ENCODE data around the gene MED13L. TPM values are rescaled to one million over a fixed set of nuclear protein-coding genes. Genes with fewer than 3 reads are reported as not detected.

Gene MED13L
- total RNA-seq, 1 donor from 2014 or later: 169 TPM

DNA sequence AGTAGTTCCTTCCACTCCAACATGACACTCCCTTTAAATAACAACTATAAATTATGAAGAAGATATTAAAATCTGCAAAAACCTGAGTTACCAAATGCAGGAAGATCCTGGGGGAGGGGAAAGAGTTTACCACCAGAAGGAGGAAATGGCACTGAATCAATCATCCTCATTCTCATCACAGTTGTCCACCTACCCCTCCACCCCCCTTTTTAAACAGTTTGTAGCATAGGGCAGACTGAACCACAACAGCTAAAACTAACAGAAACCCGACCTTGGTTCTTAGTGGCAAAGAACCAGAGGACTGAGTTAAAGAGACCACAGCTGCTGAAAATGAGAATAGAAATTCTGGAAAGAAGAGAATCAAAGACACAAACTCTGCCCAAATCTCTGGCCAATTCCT lies 189.5 kb downstream of the MED13L start:
- no peak for DNase-seq

DNA sequence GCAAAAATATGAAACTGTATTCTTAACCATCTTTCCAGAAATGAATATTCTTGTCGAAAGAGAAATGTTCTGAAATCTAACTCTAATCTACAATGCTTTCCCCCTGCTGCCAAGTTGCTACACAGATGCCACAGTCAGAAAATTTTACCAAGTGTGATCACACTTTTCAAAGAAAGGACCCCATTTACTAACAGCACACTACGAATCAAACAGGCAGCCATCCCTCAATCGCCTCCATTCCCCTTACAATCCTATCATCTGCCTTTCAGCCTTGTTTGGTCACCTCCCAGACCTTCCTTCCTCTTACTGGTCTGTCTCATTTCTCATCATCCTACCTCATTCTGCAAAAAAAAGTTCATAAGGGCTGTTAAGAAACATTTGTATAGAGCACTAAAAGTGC lies 190.1 kb downstream of the MED13L start:
- DNase-seq: no peak

DNA sequence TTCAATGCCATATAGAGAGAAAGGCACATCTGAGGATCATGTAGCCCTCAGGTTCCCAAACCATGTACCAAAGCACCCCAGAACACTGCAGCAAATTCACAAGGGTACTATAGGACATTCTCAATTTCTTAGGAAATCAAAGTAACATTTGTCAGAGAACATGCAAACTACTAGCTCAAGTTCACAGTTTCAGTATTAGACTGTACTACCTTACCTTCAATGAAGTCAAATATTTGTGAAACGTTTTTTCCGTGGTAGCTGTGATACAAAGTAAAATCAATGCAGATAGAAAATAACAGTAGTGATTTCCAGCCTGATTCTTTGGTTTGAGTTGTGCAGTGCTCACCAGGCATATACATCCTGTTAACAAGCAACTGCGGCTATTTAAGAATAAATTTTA lies 197.1 kb downstream of the MED13L start:
- DNase-seq: no peak

DNA sequence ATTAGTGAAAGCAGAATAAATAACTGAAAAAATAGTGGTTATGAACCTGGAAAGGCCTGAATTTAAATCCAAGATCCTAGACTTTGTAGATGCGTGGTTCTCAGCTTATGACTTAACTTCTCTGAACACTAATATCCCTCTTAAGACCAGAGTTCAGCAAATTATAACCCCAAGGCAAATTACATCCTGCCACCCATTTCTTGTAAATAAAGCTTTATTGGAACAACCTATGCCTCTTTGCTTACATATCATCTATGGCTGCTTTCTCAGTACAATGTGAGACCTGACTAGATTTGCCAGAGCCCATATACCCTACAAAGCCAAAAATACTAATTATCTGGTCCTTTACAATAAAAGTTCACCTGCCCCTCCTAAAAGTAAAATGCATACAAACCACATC lies 199.1 kb downstream of the MED13L start:
- DNase-seq: no peak

DNA sequence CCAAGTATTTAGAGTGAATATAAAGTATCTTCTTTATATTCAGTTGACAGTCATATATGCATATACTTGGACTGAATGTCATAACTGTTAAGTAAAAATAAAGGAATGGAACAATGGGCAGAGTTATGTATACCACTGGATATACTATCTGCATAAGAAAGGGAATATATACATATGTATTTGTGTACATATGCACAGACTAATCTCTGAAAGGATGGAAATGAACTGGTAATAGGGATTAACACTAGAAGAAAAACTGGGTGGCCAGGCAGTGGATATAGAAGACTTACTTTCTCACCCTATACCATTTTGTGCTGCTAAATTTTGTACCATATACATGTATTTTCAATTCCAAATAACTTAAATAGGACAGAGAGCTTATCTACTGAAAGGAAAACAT lies 200.1 kb downstream of the MED13L start:
- no peak for DNase-seq

DNA sequence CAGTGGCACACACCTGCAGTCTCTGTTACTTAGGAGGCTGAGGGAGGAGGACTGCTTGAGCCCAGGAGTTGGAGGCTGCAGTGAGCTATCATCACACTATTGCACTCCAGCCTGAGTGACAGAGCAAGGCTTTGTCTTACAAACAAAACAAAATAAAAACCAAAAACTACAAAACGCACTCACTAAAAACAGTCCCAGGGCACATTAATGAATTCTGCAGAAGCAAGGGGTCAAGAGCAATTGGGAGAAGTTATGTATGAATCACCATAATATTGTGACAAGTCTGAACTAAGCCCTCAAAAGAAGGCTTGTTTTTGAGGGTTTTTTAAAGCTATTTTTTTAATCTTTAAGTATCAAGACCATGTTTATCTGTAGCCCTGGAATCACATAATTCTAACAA lies 201.1 kb downstream of the MED13L start:
- DNase-seq: no peak

DNA sequence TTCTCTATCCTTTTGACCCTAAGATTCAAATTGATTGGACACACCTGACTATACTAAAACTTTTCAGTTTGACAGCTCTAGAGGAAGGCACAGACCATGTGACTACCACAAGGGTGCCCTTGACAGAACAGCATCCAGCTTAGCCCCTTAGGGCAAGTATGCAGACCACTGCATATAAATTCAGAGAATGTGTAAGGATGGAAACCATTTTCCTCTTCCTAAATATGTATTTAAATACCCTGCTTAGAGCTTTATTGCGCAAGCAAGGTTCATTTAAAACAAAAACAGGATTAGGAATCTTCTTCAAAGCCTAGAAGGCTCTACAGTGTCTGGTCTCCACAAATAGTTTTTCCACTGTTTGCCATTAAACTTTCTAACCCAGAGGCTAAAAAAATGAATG lies 202.8 kb downstream of the MED13L start:
- no peak for DNase-seq

DNA sequence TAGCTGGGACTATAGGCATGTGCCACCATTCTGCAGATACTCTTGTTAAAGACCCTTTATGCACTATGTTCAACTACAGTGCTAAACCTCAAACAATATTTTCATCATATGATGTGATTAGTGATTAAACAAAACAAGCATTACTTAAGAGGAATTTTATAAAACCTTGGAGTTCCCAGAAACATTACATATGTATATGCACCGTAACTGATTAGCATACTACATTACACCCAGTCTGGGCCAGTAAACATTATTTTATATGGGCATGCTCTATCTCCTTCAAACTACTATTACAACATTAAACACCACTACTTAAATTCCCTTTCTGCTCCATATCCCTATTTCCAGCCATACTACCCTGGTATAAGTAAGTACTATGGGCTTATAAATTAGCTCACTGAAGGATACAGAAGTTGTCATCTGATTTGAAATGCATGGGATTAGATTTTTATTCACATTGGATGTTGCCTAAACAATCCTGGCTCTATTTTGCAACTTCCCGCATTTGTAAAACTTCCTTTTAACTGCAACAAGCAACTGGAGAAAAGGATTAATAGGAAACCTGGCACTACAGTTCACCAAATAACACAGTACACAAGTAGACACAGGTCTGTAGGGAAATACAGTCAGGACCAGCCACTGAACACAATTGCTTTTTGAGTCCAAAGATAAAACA lies 205.8 kb downstream of the MED13L start:
- DNase-seq: no peak

DNA sequence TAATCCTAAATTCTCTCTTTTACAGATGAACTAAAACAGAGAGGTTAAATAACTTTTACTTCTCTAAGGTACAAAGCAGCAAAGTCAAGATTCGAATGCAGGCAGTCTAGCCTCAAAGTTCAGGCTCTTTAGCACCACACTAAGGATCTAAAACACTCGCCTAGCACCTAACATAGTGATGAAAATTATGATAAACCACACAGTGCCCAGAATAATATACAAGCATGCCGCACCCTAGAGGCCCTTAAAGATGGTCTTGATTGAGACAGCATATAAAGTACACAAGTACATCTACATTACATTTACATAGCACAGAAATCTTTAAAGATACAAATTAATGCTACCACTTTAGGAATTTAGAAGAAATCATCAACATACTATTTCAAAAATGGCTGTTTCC lies 207.0 kb downstream of the MED13L start:
- no peak for DNase-seq

DNA sequence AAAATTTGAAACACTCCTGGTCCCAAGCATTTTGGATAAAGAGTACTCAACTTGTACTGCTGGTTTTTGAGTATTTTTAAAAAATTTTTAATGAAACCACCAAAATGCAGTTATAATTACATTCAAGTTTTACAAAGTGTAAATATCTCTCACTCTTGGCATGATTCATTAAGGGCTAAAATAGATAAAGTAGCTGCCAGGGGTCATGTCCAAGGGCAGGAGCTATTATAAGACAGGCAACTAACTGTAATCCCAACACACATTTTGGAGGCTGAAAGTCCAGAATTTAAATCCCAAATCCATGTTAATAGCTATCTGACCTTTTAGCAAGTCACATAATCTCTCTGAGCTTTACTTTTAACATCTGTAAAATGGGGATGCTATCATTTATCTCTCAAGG lies 207.6 kb downstream of the MED13L start:
- no peak for DNase-seq

DNA sequence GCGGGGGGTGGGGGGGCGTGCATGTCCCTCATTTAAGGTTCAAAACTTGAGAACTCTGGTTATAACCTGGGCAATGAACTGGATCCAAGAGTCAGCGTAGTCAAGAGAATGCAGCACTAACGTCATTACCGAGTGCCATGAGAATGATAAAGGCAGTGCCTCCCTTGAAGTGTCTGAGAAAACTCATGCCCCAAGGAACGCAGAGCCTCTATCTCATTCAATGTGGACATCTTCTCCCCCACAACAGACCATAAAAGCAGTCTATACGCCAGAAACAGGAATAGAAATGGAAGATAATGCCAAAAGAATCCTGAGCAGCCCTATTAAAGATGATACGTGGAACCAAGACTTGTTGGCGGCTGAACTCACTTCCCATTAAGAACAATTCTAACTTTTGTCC lies 208.6 kb downstream of the MED13L start:
- no peak for DNase-seq

DNA sequence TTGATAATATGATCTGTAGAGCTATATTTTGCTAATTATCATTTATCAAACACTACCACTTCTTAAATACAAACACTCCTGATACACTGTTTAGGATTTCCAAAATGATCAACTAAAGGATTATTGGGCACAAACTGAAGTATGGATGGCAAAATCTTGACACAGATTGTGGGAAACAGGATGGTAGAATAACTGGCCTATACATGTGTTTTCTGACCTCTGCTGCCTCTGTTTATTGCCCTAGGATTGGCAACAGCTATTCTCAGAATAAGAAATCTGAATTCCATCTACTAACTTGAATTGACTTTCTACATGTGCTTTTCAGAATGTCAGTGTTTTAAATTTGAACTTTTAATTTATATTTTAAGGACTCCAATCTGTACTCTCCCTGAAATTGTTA lies 209.1 kb downstream of the MED13L start:
- DNase-seq: no peak

DNA sequence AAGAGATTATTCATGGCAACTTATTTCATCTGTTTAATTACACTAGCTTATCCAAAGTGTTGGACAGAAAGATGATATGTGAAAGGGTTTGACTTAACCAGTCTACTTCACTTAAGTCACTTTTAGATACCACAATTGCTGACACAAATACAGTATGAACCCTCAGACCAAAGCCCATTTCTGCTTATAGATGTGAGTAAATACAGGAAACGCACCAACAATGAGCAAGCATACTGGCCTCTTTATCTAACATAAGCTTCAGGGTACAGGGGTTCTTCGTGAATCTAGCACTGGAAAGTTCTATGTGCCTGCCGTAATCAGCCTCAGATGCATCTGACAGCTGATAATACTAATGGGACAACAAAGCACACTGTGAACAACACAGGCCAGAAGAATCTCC lies 209.6 kb downstream of the MED13L start:
- DNase-seq: no peak

DNA sequence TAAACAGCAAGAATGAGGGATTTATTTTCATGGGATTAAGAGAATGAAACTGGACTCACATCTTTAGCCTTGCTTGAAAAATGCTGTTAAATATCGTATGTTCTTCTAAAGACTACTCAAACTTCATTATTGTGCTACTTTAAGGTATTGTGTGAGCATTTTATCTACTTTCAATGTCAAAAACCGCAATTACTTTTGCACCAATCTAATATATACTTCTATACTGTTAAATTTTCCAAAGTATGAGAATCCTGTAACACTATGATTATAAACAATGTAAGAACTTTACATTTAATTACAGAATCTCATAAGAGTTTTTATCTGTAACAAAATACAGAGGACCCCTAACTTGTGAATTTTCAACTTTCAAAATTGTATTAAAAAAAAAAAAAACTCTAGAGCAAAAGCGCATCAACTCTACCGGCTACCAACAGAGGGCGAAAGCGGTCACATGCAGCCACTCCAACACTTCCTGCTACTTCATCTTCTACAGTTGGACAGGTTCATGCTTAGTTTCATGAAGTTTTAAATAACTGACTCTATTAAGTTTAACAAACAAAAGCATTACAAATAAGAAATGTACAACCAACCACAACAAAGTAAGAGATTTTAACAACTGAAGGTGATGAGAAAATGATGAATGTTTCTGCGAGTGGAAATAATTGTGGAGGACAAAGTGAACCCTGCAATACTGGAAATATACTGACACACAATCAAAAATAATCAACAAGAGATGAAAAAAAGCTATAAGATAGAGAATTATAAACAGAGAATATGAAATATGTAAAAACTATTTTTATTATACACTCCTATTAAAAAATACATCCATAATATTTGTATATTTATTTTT lies 210.9 kb downstream of the MED13L start:
- peak; percentile 67 for DNase-seq

DNA sequence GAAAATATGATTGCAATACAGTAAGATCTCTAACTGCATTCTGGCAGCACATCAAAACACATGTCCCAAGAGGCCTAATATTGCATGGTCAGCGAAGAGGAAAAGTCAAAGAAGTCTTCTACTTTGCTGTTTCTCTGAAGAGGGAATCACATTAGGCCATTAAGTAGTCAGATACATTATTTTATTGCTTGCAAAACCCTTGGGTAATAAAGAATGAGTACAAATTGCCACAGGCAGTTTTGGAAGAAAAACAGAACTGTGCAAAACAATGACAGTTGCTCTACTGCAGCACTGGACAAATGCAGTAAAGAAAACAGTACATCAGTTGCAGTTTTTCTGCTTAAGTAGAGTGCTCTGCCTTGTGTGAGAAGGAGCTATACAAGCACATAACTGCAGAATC lies 211.9 kb downstream of the MED13L start:
- no peak for DNase-seq

DNA sequence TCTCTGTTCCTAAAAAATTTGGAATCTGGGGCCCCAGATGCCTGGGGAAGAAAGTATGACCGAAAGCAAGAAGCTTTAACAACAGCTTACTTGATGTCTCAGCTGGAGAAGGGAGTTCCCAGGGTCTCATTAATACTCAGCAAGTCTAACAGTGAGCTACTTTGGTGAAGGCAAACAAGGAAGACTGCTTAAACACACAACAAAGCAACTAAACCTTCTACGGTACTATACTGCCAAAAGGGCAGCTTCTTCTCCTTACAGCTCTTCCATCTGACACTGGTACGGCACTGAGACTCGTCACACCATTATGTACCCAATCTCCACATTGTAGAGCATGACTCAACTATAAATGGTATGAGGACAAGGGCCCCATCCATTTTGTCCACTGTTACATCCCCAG lies 213.0 kb downstream of the MED13L start:
- DNase-seq: no peak

DNA sequence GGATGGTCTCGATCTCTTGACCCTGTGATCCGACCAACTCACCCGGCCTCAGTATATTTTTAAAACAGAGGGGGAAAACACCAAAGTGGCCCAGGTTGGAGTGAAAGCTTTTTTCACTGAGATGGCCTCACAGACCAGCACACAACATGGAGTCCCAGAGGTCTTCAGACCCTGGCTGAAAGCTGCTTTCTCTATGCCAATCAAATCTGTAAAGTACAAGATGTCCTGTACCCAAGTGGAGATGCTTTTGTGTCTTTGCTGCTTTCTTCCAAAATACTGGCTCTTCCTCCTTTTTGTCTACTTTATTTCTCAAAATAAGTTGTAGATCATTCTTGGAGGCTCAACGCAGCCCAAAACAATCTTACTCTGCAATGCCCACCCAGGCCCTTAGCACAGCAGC lies 214.8 kb downstream of the MED13L start:
- DNase-seq: no peak

DNA sequence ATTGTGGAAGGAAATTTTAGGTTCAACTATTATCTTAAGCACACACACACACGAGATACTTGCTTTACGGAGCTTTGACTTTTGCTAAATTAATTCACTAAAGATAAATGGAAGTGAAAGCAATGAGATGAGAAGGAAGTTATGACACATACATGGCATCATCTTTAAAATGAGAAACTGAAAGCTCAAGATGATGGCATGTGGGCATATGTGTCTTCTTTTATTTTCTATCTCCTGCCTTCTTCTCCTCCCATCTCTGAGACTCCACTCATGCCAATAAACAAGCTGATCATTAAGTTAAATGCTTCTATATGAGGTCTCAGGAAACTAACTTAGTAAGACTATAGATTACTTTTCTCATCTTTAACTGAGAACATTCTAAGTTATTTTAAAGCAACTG lies 216.7 kb downstream of the MED13L start:
- DNase-seq: no peak

DNA sequence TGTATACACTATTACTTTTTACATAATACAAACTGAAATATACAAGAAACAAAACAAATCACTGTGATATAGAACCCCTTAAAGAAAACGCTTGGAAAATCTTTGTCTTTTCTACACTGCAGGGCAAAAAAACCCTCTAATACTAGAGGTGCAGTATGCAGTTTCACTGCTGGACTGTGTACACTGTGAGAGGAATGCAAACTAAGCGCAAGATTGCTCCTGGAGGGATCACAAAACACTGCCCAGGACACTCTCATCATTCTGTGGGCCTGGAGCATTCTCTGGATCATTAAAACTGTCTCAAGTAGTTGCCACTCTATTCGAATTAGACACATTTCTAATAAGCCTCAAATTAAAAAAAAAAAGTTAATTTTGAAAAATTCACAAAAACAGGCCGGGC lies 217.6 kb downstream of the MED13L start:
- DNase-seq: no peak

DNA sequence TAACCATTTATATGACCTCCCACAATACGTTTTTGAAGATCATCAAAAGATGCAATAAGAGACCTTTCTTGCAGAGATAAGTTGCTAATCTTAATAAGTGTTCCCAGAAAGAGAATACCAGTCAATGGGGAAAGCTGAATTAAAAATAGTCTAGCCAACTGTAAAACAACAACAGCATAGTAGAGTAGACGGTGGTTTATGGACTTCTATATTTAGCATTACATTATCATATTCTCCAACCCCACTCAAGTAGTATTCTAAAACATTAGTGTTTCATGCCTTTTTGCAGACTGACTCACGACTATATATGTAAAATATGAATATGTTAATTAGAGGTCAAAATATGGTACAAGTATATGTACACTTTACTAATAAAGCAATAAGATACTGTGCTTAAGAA lies 218.9 kb downstream of the MED13L start:
- no peak for DNase-seq

DNA sequence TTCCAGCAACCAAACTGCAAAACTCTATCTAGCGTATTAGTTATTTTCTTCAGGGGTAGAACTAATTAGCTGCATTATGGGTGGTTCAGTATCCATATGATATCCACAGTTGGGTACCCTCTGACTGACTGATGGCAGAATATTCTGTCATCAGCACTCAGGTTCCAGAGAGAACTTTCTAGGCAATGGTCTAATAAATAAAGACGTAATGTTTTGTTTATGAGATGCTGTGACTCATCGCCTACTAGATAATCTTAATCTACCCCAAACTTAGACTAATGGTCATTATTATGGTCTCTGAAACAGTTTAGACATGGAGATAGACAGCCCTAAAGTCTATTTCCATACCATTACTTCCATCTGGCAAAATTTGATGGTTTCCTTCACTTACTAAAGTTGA lies 220.1 kb downstream of the MED13L start:
- no peak for DNase-seq

DNA sequence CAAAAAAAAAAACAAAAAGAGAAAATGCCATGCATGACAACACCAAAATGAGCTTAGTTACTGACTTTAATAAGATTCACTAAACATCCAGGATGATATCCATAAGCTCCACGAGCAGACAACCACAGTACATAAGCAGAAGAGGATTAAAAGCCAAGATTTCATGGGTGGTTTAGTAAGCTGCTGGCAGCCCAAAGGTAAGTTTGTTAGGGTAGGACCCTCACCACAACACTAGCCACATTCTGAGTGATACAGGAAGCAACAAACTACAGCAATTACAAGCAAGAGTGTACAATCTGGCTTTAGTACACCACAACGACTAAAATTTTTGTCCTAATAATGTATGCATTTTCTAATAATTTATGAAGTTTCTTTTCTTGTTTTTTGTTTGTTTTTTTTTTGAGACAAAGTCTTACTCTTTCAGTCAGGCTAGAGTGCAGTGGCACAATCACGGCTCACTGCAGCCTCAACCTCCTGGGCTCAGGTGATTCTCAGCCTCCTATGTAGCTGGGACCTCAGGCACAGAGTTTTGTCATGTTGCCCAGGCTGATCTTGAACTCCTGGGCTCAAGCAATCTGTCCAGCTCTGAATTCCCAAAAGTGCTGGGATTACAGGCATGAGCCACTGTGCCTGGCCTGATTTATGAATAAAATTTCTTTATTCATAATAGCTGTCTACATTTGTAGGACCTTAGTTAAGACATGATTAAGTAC lies 221.4 kb downstream of the MED13L start:
- DNase-seq: no peak

DNA sequence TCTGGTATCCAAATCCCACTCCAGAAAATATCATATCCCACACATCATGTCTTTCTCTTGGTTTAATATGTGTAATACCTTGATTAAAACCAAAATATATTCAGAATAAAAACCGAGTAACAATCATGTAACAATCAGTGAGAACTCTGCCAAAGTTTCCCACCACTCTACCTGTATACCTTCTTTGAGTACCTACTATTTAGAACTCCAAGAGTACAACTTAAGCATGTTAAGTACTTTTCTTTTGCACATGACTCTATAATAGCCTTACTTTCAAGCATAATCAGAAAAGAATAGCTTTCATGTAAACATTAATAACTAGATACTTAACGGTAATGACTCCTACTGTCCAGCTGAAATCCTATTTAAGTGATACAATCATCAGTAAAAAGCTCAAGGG lies 223.2 kb downstream of the MED13L start:
- no peak for DNase-seq

Measured in tongue (tissue), 2 donors.